HL-60/S4 (cell line): ENCODE measurements around the gene TNNT1.
"Not testable (repeated sequence)": the region's sequence is repeated elsewhere in the genome, so short reads cannot be mapped to it uniquely, and the experiment has no call there.

Experiments
- in situ Hi-C: fragments of 300-500 bp; cut with MboI; formaldehyde crosslinking; loops from 2 replicates; pipeline ENCODE4 v1.14.3; 2022; ENCODE audit warnings: low sequenced_read_pairs

Gene TNNT1

GRCh38 chr19:55149078-55150003 is at the start of gene TNNT1:
Gene TNNT1, minus strand, starts transcription at chr19:55149206. Its CDS starts 2,049 bp downstream, at chr19:55147157.
- in situ Hi-C loops = loop anchor here (10.0 kb wide), 2 partner anchors 265 to 485 kb away; no protein-coding TSS in a partner anchor

GRCh38 chr19:55198651-55199050 is 49.6 kb upstream of the TNNT1 start:
- in situ Hi-C loops = no loop called here

- in situ Hi-C loops = no loop called here
Observed at GRCh38 chr19:55197528-55197927, 48.5 kb upstream of the TNNT1 start.

- in situ Hi-C loops = no loop called here
Observed at GRCh38 chr19:55196803-55197202, 47.8 kb upstream of the TNNT1 start.

GRCh38 chr19:55193481-55193880 is 44.5 kb upstream of the TNNT1 start:
- in situ Hi-C loops = no loop called here

- in situ Hi-C loops = no loop called here
Observed at GRCh38 chr19:55189403-55189835, 40.4 kb upstream of the TNNT1 start.

- in situ Hi-C loops = no loop called here
Observed at GRCh38 chr19:55188625-55189024, 39.6 kb upstream of the TNNT1 start.

- in situ Hi-C loops = no loop called here
Observed at GRCh38 chr19:55186080-55186479, 37.1 kb upstream of the TNNT1 start.

- in situ Hi-C loops = no loop called here
Observed at GRCh38 chr19:55181740-55182139, 32.7 kb upstream of the TNNT1 start.

GRCh38 chr19:55179606-55180484 is 30.8 kb upstream of the TNNT1 start, which contains the start of gene SYT5:
Gene SYT5, minus strand, starts transcription at chr19:55180289. Its CDS starts 1,248 bp downstream, at chr19:55179041.
- in situ Hi-C loops = no loop called here

- in situ Hi-C loops = no loop called here
Observed at GRCh38 chr19:55178781-55179599, 30.0 kb upstream of the TNNT1 start.

GRCh38 chr19:55176076-55176475 is 27.1 kb upstream of the TNNT1 start:
- in situ Hi-C loops = no loop called here

- in situ Hi-C loops = no loop called here
Observed at GRCh38 chr19:55175117-55175867, 26.3 kb upstream of the TNNT1 start.

GRCh38 chr19:55174425-55175116 is 25.6 kb upstream of the TNNT1 start:
- in situ Hi-C loops = no loop called here

GRCh38 chr19:55173714-55174409 is 24.9 kb upstream of the TNNT1 start:
- in situ Hi-C loops = no loop called here

- in situ Hi-C loops = no loop called here
Observed at GRCh38 chr19:55173186-55173713, 24.2 kb upstream of the TNNT1 start.

- in situ Hi-C loops = no loop called here
Observed at GRCh38 chr19:55172741-55173140, 23.7 kb upstream of the TNNT1 start.

GRCh38 chr19:55172318-55172717 is 23.3 kb upstream of the TNNT1 start:
- in situ Hi-C loops = not testable (repeated sequence)
